Breast epithelium (tissue), 4 donors: ENCODE data around the gene MRFAP1. TPM values are rescaled to one million over a fixed set of nuclear protein-coding genes. Genes with fewer than 3 reads are reported as not detected.
"Not testable (repeated sequence)": the region's sequence is repeated elsewhere in the genome, so short reads cannot be mapped to it uniquely, and the experiment has no call there.

Experiments used
- DNase-seq, 2 donors: peaks; one replicate each; pipeline ENCODE4 v3.0.0-alpha.2; 2019; ENCODE audit warnings: low spot score in 2 of 2
- H3K27ac ChIP-seq, 2 donors: fragments of 200-600 bp; sonication (generic) in 1 of 2; one replicate each; pipeline ENCODE4 v1.5.1; 2016 to 2019; ENCODE audit warnings: mild to moderate bottlenecking in 1 of 2
- H3K27me3 ChIP-seq, 2 donors: fragments of 200-600 bp; sonication (generic) in 1 of 2; one replicate each; pipeline versions ENCODE4 v1.5.1 to v1.6.0; 2017 to 2019; ENCODE audit warnings: control low read depth in 1 of 2, mild to moderate bottlenecking in 1 of 2
- H3K36me3 ChIP-seq: fragments of 200-600 bp; one replicate; pipeline ENCODE4 v1.5.1; 2019
- H3K4me1 ChIP-seq, 2 donors: fragments of 200-600 bp; sonication (generic); one replicate each; pipeline ENCODE4 v1.5.1; 2016 to 2019; ENCODE audit warnings: control low read depth in 1 of 2
- H3K4me3 ChIP-seq, 3 donors: fragments of 200-600 bp; sonication (generic); 1 replicate in 2 of 3; 2 replicates in 1 of 3; pipeline ENCODE4 v1.5.1; 2016 to 2019; ENCODE audit warnings: mild to moderate bottlenecking in 3 of 3, moderate library complexity in 2 of 3
- H3K9me3 ChIP-seq, 2 donors: fragments of 200-600 bp; sonication (generic) in 1 of 2; one replicate each; pipeline ENCODE4 v1.5.1; 2016 to 2019; ENCODE audit warnings: control low read depth in 1 of 2
- POLR2A ChIP-seq: fragments of 450-650 bp; IDR thresholded peaks from one replicate; pipeline ENCODE4 v1.6.1; 2016; ENCODE audit warnings: antibody characterized with exemption, mild to moderate bottlenecking, moderate library complexity
- POLR2AphosphoS5 ChIP-seq, 3 donors: sonication (generic); formaldehyde crosslinking; IDR thresholded peaks; one replicate each; pipeline ENCODE4 v1.6.1; 2017; ENCODE audit warnings: antibody characterized with exemption in 3 of 3
- intact Hi-C: fragments of 100-400 bp; cut with DNase I; formaldehyde crosslinking; loops from one replicate; pipeline ENCODE4 v1.15.1; 2023; ENCODE audit warnings: low total_unique reads
- total RNA-seq, 3 donors: library from RNA; depleted of rRNA; stranded (reverse); fragments of >200 nt; gene quantifications; one replicate each; pipeline ENCODE4 v1.1.0, GENCODE V29; 2016
- TF ChIP-seq, protein P1 (sequence below), 3 donors: fragments of 450-650 bp; IDR thresholded peaks; one replicate each; pipeline ENCODE4 v1.5.1; 2016 to 2017; ENCODE audit warnings: antibody characterized with exemption in 3 of 3, mild to moderate bottlenecking in 3 of 3, moderate library complexity in 3 of 3

The MRFAP1 gene
- total RNA-seq, 3 donors from 2014 or later = 119 to 172 (median 142) TPM

DNA sequence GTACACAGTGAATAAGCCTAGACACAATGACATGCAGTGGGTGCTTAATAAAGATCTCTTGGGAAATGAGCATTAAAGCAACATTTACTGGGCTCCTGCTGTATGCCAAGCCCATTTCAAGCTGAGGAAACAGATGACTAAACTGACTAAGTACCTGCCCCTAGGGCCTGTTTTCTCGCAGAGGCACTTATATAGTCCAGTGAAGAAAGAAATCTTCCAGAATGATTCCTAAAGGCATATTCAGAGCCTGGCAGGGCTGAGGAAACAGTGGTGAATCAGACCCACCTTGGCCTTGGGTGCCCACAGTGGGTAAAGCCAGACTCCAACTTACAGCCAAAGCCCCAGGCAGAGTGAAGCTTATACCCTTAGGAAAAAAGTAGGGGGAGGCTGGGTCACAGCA lies 31.2 kb downstream of the MRFAP1 start:
- intact Hi-C loops = no loop called here
- no peaks in the 10 kb centered on the region for H3K27me3 ChIP-seq
- TF ChIP-seq POLR2A (no peak), POLR2AphosphoS5 (IDR thresholded peaks at IDR 0.05) (no peak)
- TF ChIP-seq, protein P1, sequence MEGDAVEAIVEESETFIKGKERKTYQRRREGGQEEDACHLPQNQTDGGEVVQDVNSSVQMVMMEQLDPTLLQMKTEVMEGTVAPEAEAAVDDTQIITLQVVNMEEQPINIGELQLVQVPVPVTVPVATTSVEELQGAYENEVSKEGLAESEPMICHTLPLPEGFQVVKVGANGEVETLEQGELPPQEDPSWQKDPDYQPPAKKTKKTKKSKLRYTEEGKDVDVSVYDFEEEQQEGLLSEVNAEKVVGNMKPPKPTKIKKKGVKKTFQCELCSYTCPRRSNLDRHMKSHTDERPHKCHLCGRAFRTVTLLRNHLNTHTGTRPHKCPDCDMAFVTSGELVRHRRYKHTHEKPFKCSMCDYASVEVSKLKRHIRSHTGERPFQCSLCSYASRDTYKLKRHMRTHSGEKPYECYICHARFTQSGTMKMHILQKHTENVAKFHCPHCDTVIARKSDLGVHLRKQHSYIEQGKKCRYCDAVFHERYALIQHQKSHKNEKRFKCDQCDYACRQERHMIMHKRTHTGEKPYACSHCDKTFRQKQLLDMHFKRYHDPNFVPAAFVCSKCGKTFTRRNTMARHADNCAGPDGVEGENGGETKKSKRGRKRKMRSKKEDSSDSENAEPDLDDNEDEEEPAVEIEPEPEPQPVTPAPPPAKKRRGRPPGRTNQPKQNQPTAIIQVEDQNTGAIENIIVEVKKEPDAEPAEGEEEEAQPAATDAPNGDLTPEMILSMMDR (IDR thresholded peaks at IDR 0.05) = no peak

DNA sequence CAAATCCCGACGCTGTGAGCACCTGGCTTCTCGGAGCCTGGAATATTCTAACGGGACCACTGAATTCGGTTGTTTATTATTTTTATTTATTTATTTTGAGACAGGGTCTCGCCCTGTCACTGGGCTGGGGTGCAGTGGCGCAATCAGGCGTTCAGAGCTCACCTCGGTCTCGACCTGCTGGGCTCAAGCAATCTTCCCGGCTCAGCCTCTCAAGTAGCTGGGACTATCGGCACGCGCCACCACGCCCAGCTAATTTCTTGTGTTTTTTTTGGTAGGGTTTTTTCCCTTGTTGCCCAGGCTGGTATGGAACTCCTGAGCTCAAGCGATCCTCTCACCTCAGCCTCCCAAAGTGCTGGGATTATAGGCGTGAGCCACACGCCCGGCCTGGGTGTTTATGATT lies 31.6 kb downstream of the MRFAP1 start:
- no peak for DNase-seq
- H3K36me3 ChIP-seq = no peaks in the 10 kb centered on the region
- intact Hi-C loops = no loop called here
- peaks cover 7 to 23% of the 10 kb centered on the region in 2 donors for H3K4me1 ChIP-seq
- no peaks in the 10 kb centered on the region for H3K9me3 ChIP-seq
- no peak overlapping the region for H3K4me3 ChIP-seq
- TF ChIP-seq, protein P1 (IDR thresholded peaks at IDR 0.05) = no peak
- no peak for TF ChIP-seq POLR2A
- TF ChIP-seq POLR2AphosphoS5 (IDR thresholded peaks at IDR 0.05) = no peak
- no peaks in the 10 kb centered on the region for H3K27me3 ChIP-seq
- no peak overlapping the region for H3K27ac ChIP-seq

More for the DNA sequence above, 31.2 kb downstream of the MRFAP1 start:
- Histone ChIP-seq H3K36me3 (no peaks in the 10 kb centered on the region), H3K4me3 (no peak overlapping the region), H3K27ac (no peak overlapping the region), H3K9me3 (no peaks in the 10 kb centered on the region), H3K4me1 (peaks cover 7 to 18% of the 10 kb centered on the region in 2 donors)
- DNase-seq = no peak

DNA sequence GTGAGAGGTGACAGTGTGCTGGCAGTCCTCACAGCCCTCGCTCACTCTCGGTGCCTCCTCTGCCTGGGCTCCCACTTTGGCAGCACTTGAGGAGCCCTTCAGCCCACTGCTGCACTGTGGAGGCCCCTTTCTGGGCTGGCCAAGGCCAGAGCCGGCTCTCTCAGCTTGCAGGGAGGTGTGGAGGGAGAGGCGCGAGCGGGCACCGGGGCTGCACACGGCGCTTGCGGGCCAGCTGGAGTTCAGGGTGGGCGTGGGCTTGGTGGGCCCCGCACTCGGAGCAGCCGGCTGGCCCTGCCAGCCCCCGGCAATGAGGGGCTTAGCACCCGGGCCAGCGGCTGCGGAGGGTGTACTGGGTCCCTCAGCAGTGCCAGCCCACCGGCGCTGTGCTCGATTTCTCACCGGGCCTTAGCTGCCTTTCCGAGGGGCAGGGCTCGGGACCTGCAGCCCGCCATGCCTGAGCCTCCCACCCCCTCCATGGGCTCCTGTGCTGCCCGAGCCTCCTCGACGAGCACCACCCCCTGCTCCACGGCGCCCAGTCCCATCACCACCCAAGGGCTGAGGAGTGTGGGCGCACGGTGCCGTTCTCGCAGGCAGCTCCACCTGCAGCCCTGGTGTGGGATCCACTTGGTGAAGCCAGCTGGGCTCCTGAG lies 32.2 kb downstream of the MRFAP1 start:
- Histone ChIP-seq H3K4me1 (peaks cover 7 to 24% of the 10 kb centered on the region in 2 donors), H3K4me3 (peak overlapping the region in 2 of 3 donors; percentile 81 to 96)
- DNase-seq, H3K27me3 ChIP-seq, H3K36me3 ChIP-seq, H3K27ac ChIP-seq, H3K9me3 ChIP-seq, intact Hi-C loops: not testable (repeated sequence)

DNA sequence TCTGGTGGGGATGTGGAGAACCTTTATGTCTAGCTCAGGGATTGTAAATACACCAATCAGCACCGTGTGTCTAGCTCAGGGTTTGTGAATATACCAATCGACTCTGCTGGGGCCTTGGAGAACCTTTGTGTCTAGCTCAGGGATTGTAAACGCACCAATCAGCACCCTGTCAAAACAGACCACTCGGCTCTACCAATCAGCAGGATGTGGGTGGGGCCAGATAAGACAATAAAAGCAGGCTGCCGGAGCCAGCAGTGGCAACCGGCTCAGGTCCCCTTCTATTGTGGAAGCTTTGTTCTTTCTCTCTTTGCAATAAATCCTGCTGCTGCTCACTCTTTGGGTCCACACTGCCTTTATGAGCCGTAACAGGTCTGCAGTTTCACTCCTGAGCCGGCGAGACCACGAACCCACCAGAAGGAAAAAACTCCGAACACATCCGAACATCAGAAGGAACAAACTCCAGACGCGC lies 32.7 kb downstream of the MRFAP1 start:
- H3K9me3 ChIP-seq, DNase-seq, H3K36me3 ChIP-seq, H3K27me3 ChIP-seq, intact Hi-C loops: not testable (repeated sequence)
- Histone ChIP-seq H3K4me1 (peaks cover 7 to 24% of the 10 kb centered on the region in 2 donors), H3K27ac (peak overlapping the region; percentile 82 to 84), H3K4me3 (peak overlapping the region; percentile 58 to 96 (median 81))
- peak in 1 of 3 donors; percentile 6 for TF ChIP-seq POLR2AphosphoS5 (IDR thresholded peaks at IDR 0.05)

DNA sequence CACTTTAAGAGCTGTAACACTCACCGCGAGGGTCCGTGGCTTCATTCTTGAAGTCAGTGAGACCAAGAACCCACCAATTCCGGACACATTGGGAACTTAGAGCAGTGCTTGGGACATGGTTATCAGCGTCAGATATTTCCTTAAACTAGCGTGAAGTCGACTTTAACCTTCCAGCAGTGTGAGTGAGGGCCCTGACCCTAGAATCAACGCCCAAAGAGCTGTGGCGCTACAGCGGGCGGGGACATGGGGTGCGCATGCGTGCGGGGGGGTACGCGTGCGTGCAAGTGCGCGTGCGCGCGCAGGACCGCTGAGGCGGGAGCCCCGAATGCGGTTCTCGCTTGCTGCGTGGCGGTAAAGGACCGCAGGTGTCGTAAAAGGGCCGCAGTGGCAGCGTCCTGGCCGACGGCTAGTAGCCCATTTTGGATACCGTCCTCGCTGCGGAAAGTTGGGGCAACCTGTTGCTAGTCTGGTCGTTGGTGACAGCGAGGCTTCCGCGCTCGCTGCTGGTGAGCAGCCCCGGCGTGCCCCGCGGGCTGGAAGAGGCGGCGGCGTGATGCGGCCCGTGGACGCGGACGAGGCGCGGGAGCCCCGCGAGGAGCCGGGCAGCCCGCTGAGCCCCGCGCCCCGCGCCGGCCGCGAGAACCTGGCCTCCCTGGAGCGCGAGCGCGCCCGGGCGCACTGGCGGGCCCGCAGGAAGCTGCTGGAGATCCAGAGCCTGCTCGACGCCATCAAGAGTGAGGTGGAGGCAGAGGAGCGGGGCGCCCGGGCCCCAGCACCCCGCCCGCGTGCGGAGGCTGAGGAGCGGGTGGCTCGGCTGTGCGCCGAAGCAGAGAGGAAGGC lies 33.4 kb downstream of the MRFAP1 start:
- H3K4me3 ChIP-seq = peak overlapping the region; percentile 58 to 96 (median 81)
- H3K36me3 ChIP-seq = no peaks in the 10 kb centered on the region
- H3K27ac ChIP-seq = peak overlapping the region; percentile 82 to 84
- DNase-seq = peak; percentile 93 to 95
- no peaks in the 10 kb centered on the region for H3K9me3 ChIP-seq
- H3K27me3 ChIP-seq = no peaks in the 10 kb centered on the region
- H3K4me1 ChIP-seq = peaks cover 7 to 24% of the 10 kb centered on the region in 2 donors
- intact Hi-C loops = no loop called here
- TF ChIP-seq POLR2A (no peak), POLR2AphosphoS5 (IDR thresholded peaks at IDR 0.05) (peak; percentile 41 to 73 (median 41))
- TF ChIP-seq, protein P1 (IDR thresholded peaks at IDR 0.05) = no peak
